ENCODE results near the gene AMMECR1.

AMMECR1 gene

DNA sequence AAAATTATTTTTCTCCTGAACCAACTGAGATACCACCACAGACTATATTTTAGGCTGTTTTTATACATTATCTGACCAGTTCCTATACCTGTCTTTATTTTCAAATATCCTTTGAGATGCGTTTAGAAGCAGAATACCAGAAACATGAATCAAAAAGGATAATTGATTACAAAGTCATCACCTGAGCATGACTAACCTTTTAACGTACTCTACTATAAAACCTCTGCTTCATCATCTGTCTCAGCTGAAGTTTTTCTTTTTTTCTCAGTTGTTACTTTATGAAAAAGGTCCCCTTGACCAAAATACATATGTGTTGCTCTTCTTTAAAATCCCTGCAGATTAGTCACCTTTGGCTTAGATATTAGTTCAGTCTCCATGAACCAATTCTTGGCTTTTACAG is 109.8 kb downstream of the AMMECR1 start:
- DNase-seq: no peak

DNA sequence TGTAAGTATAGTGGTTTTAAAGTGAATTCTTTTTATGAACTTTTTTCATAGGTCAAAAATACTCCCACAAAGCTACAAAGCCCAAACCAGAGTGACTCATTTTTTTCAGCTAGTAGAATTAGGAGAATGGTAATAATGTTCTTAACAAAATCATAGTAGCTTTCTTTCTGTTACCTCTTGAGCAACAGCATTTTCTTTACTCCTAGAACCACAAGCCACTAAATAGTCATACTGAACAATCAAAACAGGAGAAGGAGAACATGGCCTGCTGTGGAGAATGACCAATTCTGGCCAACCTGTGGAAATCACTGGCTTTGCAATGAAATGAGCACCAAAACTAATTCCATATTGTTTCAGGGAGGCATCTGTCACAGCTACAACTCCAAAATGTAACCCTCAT is 112.9 kb downstream of the AMMECR1 start:
- DNase-seq: no peak

- DNase-seq: no peak
Measured at GRCh38 chrX:110201799-110202198, 116.1 kb downstream of the AMMECR1 start.

GRCh38 chrX:110194977-110195376 is 122.9 kb downstream of the AMMECR1 start:
- no peak for DNase-seq

GRCh38 chrX:110192516-110192915 is 125.4 kb downstream of the AMMECR1 start:
- DNase-seq: no peak

GRCh38 chrX:110188701-110189558 is 129.0 kb downstream of the AMMECR1 start:
- DNase-seq: no peak

DNA sequence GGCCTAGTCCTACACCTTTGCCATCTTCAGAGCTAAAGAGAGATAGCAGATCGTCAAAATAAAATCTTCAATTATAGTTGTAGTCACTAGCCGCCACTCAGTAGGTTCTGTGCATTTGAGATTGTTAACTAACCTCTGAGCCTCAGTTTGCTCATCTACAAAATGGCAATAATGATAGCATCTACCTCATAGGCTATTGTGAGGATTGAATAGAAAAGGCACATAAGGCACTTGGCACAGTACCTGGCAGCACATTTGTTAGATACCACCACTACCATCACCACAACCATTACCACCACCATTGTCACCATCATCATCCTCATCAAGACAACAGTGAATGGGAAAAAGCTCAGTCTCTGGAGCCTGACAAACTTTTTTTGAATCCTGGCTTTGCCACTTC is 134.6 kb downstream of the AMMECR1 start:
- DNase-seq: no peak

GRCh38 chrX:110182865-110183264 is 135.0 kb downstream of the AMMECR1 start:
- no peak for DNase-seq

GRCh38 chrX:110182362-110182761 is 135.5 kb downstream of the AMMECR1 start:
- DNase-seq: no peak

- no peak for DNase-seq
Measured at GRCh38 chrX:110181459-110182137, 136.3 kb downstream of the AMMECR1 start.

- no peak for DNase-seq
Measured at GRCh38 chrX:110180928-110181310, 137.0 kb downstream of the AMMECR1 start.

- no peak for DNase-seq
Measured at GRCh38 chrX:110180176-110180927, 137.5 kb downstream of the AMMECR1 start.

GRCh38 chrX:110178179-110178865 is 139.6 kb downstream of the AMMECR1 start:
- DNase-seq: no peak

DNA sequence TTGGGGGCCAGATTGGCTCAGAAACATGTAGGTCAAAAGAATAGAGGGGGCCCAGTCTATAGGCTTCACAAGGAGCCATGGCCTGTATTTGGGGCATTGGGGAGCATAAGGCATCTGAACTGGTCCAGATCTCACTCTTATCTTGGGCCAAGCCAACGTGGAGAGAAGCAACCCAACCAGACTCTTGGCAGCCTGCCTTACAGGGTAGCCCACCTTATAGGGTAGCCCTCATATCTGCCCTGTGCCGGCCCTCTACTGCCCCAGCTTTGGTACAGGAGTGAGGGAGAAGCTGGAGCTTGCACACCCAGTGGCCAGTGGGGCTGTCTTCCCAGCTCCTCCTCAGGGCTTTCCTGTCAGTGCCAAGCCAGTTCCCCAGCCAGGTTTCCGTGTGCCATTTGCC is 142.2 kb downstream of the AMMECR1 start:
- DNase-seq: no peak

GRCh38 chrX:110175146-110175545 is 142.7 kb downstream of the AMMECR1 start:
- DNase-seq: no peak

- DNase-seq: no peak
Measured at GRCh38 chrX:110173192-110174175, 144.4 kb downstream of the AMMECR1 start.

DNA sequence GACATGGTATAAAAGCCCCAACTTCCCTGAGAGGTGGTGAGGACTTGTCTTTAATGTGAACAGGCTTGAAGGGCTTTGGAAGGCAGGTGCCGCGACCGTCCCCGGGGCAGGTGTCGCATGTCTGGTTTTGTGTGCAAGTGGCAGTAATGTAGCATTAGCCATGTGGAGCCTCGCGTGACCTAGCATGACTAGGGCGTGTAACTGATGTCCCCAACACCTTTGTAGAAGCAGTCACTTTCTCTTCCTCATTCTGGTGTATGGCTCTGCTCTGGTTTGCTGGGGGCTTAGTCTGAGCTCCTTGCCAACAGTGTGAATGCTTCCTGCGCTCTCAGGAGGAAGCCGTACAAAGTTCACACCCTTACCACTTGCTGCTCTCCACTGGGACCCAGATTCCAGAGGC is 145.7 kb downstream of the AMMECR1 start:
- no peak for DNase-seq

GRCh38 chrX:110171442-110171841 is 146.4 kb downstream of the AMMECR1 start:
- DNase-seq: no peak

DNA sequence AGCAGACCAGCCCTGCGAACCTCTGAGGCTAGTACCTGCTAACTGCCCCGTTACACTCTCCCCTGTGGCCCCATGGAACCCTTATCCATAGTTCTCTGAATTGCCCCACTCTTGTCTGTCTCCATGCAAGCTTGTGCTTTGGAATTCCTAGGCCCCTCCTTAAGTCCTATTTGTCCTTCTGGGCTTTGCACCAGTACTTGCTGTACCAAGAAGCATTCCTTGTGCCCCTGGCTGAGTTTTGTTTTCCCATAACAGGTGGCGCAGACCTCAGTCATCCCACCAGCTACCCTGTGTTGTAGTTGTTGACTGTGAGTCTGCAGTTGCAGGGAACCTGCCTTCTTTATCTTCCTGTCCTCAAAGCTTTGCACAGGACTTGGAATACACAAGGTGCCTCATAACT is 147.9 kb downstream of the AMMECR1 start:
- no peak for DNase-seq

DNA sequence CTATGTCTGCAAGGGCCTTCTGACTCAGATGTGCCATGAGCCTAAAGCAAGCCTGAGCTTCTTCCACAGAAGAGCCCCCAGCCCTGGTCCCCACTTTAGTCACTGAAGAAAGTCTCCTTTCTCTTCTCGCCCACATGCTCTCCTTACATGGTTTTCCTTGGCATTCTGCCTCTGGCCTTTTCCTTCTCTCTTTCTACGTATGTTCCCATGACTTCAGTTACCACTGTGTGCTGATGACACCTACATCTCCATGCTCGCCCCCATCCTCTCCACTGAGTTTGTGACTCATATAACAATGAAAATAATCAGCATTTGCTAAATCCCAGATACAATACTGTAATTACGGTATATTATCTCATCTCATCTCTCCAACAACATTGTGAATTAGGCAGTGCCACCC is 149.3 kb downstream of the AMMECR1 start:
- DNase-seq: no peak

GRCh38 chrX:110167952-110168451 is 149.9 kb downstream of the AMMECR1 start:
- DNase-seq: no peak

- DNase-seq: peak in 1 of 2 experiments; percentile 4
Measured at GRCh38 chrX:110163488-110163887, 154.4 kb downstream of the AMMECR1 start.
